NCI-H774 (cell line): ENCODE data around the gene SMARCAD1.
"Not testable (repeated sequence)": the region's sequence is repeated elsewhere in the genome, so short reads cannot be mapped to it uniquely, and the experiment has no call there.

Experiments
- DNase-seq: peaks from one replicate; lab custom pipeline; 2025; lab: John Stamatoyannopoulos, UW

The SMARCAD1 gene

DNA sequence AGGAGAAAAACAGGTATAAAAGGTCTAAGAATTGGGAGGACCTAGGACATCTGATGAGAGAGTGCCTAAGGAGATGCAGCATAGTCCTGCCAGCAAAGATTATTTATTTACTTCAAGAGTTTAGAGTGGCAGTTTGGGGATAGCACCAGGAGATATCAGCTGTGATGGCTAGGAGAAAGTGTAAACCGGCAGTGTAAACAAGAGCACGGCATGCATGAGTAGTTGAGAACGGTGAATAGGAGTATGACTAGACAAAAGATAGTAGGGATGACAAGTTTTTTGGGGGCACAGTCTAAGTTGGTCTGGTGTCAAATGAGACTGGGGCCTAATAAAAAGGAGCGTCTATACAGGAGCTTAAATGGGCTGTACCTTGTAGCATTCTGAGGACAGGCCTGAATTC is 86.3 kb downstream of the SMARCAD1 start:
- DNase-seq, result not testable (repeated sequence)

DNA sequence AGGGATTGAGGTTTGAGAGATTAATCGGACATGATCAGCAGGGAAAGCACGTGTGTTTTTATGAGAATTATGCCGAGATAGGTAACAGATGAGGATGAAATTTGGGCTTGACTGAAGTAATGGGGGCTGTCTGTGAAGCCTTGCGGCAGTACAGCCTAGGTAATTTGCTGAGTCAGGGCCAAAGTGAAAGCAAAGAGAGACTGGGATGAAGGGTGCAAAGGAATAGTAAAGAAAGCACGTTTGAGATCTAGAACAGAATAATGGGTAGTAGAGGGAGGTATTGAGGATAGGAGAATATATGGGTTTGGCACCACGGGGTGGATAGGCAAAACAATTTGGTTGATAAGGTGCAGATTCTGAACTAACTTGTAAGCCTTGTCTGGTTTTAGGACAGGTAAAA is 87.8 kb downstream of the SMARCAD1 start:
- not testable (repeated sequence) for DNase-seq

DNA sequence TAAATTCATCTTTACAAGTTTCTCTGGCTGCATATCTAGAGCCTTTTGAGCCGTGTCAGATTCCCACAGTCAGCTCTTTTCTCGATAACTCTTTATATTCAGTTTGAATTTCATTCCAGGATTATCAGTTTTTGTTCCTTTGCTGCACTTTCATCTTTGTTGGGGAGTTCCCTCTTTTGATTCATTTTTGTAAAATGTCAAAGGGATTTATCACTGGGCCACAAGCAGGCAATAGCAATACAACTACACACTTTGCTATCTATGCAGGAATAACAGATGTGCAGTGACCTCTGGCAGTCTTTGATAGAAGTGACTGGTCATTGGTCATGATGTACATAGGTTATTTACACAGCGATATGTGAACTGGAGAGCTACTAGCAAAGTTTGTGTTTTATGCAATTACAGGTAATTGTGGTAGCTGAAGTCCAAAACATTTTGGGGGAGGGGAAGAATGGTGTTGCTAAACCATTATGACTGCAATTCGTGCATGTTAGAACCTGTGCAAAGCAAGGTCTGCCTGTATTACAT is 91.1 kb downstream of the SMARCAD1 start:
- DNase-seq, result no peak

DNA sequence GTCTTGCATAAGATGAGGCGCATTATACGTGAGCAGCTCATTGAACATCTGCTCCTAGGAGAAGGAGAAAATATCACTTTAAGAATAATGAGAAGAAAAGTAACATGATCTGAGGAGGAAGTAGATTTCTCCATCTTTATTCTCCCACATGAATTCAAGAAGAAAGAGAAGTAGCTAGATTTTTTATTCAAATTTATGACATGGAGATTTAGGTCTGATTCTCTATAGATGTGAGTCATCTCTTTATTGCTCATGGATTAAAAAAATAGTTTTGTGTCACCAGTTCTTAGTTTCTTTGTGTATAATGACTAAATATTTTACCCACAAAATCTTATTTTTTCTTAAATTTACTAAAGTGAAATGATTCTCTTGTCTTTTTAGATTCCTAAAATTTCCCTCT is 94.5 kb downstream of the SMARCAD1 start:
- no peak for DNase-seq

DNA sequence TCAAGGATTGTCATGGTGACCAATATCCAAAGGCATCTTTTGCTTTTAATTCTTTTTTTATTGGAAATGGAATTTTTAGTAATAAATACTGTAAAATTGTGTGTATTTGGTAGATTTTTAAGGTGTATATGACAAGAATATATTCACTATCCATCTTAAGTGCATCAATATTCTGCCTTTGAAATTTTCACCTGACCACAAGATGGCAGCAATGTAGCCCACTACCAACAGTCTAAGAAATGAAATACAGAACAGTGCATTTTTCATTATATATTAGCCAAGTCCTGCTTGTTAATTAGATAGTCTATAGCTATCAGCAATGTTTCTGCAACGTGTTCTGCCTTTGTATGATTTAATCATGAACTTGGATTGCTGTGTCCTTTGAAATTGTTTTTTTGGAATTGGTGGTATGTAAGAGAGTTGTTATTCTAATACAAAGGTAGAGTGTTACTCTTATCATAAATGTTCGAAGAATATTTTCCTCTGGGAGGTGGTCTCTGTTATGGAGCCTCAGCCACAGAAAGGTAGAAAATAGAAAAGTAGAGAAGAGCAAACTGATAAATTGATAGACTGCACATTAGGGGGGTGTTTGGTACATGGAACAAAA is 96.8 kb downstream of the SMARCAD1 start:
- DNase-seq, result peak; percentile 1

DNA sequence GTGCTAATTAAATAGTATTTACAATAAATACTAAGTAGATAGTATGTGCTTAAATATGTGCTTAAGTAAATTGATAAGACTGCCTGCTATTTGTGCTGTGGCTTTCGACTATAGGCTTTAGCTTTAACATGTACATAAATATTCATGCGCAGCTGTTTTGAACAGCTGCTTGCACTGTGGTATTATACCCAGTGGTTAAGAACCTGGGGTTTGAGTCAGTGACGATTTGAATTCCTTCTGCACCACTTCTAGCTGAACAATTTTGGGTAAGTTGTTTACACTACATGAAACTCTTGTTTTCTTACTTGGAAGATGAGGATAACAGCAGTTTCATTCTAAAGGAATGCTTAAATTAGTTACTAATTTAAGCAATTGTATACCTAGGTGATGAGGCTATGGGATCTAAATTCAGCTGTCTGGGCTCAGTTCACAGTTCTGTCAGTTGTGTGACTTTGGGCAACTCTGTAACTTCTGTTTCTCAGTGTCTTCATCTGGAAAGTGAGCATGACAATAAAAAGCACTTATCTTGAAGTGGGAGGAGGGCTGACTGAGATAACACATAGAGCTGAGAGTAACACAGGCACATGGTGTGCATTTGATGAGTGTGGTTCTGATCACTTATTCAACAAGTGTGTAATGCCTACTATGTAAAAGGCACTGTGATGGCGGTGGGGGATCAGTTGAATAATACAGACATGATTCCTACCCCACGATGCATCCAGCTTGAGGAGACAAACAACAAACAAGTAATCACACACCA is 98.0 kb downstream of the SMARCAD1 start:
- no peak for DNase-seq

DNA sequence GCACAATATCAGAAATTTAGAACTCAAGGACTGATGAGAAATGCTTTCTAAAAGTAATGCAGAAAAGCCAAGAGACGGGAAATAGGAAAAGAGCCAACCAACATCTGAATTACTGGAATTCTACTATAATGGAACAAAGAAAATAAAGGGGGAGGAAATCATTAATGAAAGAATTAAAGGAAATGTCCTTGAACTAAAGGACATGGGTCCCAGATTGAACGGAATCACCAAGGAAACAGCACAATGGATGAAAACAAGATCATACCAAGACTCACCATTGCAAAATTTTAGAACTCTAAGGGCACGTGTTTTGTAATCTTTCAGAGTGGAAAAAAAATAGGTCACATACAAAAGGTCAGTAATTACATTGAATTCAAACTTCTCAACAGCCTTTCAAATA is 99.0 kb downstream of the SMARCAD1 start:
- DNase-seq, result no peak

DNA sequence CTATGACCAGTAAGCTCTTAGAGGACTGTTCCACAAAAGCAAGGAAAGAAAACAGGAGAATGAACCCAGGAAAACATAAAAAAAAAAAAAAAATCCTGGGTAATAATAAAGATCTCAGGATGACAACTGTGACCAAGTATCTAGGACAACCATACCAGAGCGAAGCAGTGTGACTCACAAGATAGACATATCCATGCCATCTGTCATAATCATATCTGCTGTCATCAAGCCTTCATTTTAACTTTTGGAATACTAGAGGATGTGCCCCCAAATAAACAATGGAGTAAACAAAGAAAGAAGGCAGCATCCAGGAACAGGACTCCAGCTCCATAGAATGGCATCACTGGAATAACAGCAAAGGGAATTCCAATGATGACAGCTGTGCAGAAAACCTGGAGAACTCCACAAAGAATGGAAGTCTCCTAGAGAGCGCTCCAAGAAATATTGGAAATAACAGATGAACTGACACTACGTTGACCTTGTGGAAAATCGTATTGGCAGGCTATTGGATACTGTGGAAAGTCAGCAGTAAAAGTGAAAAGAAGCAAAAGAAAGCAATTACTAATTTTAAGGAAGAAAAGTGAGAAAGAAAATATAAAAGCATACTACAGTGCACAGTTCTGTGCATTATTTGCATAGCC is 99.7 kb downstream of the SMARCAD1 start:
- no peak for DNase-seq

DNA sequence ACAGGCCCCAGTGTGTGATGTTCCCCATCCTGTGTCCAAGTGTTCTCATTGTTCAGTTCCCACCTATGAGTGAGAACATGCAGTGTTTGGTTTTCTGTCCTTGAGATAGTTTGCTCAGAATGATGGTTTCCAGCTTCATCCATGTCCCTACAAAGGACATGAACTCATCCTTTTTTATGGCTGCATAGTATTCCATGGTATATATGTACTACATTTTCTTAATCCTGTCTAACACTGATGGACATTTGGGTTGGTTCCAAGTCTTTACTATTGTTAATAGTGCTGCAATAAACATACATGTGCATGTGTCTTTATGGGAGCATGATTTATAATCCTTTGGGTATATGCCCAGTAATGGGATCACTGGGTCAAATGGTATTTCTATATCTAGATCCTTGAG is 112.3 kb downstream of the SMARCAD1 start:
- not testable (repeated sequence) for DNase-seq

DNA sequence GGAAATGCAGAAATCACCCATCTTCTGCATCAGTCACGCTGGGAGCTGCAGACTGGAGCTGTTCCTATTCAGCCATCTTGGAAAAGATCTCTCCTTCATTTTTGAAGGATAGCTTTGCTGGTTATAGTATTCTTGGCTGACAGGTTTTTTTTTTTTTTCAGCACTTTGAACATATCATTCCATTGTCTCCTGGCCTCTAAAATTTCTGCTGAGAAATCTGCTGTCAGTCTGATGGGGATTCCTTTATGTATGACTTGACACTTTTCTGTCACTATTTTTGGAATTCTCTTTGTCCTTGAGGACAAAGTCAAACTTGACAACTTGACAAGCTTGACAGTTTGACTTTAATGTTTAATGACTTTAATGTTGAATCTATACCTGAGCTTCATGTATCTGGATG is 118.2 kb downstream of the SMARCAD1 start:
- no peak for DNase-seq

DNA sequence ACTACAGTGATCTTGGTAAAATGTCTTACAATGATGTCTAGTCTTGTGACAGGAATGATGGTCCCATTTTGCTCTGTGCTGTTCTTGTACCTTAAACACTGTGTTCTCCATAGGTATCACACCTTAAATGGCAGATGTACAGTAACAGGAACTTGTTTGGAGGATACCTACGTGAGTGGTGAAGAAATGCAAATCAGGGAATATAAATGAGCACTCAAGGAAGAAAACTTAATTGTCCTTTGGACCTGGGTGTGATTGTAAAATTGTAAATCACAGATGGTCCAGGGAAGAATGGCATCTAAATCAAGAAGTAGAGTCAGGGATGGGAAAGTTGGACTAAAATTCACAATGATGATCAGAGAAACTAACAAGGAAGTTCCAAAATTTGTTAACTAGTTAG is 122.3 kb downstream of the SMARCAD1 start:
- DNase-seq, result no peak

DNA sequence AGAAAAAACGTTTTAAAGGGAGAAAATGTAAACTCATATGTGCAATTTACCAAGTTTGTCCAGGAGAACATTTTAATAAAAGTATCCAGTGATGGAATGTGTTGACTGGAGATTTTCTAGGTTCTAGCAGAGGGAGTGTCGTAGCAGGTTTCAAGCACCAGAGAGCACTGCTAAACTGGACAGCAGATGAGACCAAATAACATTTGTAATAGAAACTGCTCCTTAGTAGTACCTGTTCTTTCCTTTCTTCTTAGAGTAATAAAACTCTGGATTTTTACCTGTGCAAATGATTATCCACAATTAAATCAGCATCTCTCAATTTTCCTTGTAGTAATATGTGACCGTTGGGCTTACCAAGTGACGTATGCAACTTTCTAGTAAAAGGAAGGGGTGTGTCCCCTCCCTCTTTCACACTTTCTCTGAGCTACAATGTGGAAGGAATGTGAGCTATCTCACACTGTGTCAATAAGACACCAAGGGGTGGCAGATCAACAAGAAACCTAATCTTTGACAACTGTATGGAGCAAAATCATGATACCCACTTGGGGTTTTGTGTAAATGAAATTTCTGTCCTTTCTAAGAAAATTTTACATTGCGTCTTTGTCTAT is 125.4 kb downstream of the SMARCAD1 start:
- no peak for DNase-seq

DNA sequence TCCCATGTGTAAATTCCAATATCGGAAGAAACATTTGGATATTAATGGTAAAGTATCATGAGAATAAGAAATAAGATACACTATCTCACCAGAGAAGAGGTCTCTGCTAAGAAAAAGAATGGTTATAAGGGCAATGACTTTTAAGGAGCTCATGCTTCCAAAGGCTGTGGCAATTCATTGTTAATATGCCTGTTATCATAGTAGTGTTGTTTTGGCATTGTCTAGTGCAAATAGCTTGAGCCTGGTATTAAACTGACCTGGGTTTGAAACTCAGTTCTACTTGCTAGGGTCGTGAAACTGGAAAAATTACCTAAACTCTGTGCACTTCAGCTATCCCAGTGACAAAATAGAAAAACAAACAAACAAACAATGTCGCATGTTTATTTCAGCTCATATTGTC is 126.2 kb downstream of the SMARCAD1 start:
- DNase-seq, result no peak

DNA sequence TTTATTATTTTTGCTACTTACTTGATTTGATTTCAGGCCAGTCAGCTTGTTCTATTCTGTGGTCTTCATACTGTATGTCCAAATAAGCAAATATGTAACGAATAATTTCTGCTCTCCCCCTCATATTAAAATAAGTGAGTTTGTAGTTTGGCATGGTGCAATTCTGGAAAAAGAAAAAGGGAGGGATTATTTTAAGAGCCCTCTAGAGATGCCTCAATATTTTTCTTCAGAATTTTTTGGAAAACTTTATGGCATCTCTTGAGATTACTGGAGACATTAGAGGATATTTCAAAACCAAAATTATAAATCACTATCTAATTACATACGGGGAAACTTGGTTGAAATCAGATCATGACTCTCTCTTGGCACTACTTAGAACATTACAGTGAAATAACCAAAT is 126.8 kb downstream of the SMARCAD1 start:
- no peak for DNase-seq

DNA sequence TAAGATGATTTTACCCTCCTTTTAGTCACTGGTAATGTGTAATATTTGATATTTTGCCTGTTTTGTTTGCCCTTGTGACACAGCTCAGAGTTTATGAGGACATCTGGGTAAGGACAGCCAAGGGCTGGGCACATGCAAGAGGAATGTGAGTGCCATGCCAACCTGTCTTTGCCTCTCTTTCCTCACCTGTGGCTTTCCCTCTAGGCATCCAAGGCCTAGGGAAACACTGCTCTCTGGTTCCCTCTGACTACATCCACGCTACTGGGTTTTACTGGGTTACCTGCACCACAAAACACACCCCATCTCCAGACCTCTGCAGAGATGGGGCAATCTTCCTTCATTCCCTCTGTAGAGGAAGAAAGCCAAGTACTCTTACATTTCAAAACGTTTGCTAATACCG is 127.3 kb downstream of the SMARCAD1 start:
- DNase-seq, result no peak

DNA sequence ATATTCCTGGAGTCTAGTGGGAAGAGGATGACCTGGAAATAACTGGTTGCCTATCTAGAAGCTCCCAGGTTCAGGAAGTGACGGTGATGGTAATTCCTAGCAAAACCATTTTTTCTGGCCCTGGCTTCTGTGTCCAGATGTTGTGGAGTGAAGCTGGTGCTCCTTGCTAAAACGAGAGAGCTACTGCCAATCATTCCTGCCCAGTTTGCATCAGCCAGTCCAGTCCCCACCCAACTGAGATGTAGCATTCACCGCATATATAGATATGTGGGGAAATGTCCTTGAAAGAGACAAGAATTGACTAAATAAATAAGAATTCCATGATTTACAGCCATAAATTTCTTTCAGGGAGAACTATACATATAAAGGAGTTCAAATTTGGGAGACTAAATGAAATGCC is 128.6 kb downstream of the SMARCAD1 start:
- no peak for DNase-seq

DNA sequence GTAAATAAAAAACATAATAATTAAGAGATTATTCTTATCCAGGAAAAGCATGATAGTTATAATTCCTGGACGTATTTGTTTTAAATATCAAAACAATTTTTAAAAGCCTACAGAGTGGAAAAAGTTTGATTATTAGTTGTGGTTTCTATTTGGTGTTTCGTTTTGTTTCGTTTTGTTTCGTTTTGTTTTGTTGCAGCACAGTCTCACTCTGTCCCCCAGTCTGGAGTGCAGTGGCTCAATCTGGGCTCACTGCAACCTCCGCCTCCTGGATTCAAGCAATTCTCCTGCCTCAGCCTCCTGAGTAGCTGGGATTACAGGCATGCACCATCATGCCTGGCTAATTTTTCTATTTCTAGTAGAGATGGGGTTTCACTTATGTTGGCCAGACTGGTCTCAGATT is 129.1 kb downstream of the SMARCAD1 start:
- DNase-seq, result not testable (repeated sequence)

DNA sequence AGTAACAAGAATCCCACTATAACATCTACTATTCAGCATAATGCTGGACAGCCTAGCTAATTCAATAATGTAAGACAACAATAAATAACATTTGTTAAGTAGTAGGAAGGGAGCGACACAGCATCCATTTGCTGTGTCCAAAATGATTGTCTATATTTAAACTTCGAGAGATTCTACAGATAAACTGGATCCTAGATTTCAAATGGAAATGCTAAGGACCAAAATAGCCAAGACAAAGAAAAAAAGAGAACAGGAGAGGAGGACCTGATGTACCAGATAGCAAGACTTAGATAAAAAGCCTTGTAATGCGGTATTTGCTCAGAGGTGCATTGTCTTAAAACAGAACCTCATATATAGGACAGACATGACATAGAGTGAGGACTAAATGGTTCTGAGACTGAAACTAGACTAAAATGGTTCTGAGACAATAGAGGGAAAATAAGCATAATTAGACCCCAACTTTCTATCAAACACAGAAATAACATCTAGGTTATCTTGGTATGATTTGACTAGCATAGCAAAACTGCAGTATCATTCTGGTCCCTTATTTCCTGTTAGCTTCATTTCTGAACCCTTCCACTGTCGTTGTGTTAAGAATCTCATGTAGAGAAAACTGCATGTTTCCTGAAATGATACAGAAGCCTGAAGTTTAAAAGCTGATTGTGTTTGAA is 131.2 kb downstream of the SMARCAD1 start:
- DNase-seq, result no peak

DNA sequence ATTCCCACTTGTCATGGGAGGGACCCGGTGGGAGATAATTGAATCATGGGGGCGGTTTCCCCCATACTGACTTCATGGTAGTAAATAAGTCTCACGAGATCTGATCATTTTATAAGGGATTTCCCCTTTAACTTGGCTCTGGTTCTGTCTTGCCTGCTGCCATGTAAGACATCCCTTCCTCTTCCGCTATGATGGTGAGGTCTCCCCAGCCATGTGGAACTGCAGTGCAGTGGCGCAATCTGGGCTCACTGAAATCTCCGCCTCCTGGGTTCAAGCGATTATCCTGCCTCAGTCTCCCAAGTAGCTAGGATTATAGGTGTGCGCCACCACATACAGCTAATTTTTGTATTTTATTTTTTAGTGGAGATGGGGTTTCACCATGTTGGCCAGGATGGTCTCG is 132.1 kb downstream of the SMARCAD1 start:
- DNase-seq, result no peak
